Activated CD8-positive, alpha-beta memory T cell treated with anti-CD3 and anti-CD28 coated beads, Interleukin-2, amount 50 U/mL, for 1 hour (primary cell): ENCODE measurements around the gene CELA3A.
"Not testable (repeated sequence)": the region's sequence is repeated elsewhere in the genome, so short reads cannot be mapped to it uniquely, and the experiment has no call there.

Experiments used
- DNase-seq: peaks from one replicate; pipeline ENCODE4 v3.0.0-alpha.2; 2020; ENCODE audit errors: extremely low read depth

CELA3A gene

GRCh38 chr1:22018583-22019559 lies 17.4 kb downstream of the CELA3A start:
- peak; percentile 36 for DNase-seq

GRCh38 chr1:22021061-22021460 lies 19.6 kb downstream of the CELA3A start:
- DNase-seq = no peak

GRCh38 chr1:22024485-22025367 lies 23.3 kb downstream of the CELA3A start:
- peak; percentile 65 for DNase-seq

GRCh38 chr1:22025368-22026155 lies 24.1 kb downstream of the CELA3A start:
- peak; percentile 90 for DNase-seq

- no peak for DNase-seq
Observed at GRCh38 chr1:22026924-22027289, 25.4 kb downstream of the CELA3A start.

- no peak for DNase-seq
Observed at GRCh38 chr1:22030057-22030456, 28.6 kb downstream of the CELA3A start.

- DNase-seq = no peak
Observed at GRCh38 chr1:22030473-22030872, 29.0 kb downstream of the CELA3A start.

GRCh38 chr1:22031214-22031962 lies 29.9 kb downstream of the CELA3A start:
- no peak for DNase-seq

GRCh38 chr1:22034834-22035233 lies 33.4 kb downstream of the CELA3A start:
- DNase-seq = not testable (repeated sequence)

GRCh38 chr1:22037520-22037919 lies 36.1 kb downstream of the CELA3A start:
- DNase-seq = no peak

- DNase-seq = no peak
Observed at GRCh38 chr1:22038036-22038435, 36.6 kb downstream of the CELA3A start.

- DNase-seq = peak; percentile 88
Observed at GRCh38 chr1:22039594-22040285, 38.3 kb downstream of the CELA3A start.

GRCh38 chr1:22040286-22040623 lies 38.8 kb downstream of the CELA3A start:
- no peak for DNase-seq

GRCh38 chr1:22041505-22041904 lies 40.0 kb downstream of the CELA3A start:
- DNase-seq = no peak

- no peak for DNase-seq
Observed at GRCh38 chr1:22043198-22043769, 41.8 kb downstream of the CELA3A start.

GRCh38 chr1:22044690-22045420 lies 43.4 kb downstream of the CELA3A start:
- no peak for DNase-seq

- DNase-seq = no peak
Observed at GRCh38 chr1:22045604-22046228, 44.3 kb downstream of the CELA3A start.

- DNase-seq = no peak
Observed at GRCh38 chr1:22048351-22049192, 47.1 kb downstream of the CELA3A start.
